ENCODE results near the gene CHST12.

Gene CHST12

GRCh38 chr7:2476776-2477446 is 73.5 kb downstream of the CHST12 start:
- peaks cover 7% of the 10 kb centered on the region for H3K4me1 ChIP-seq
- no peak overlapping the region for H3K4me3 ChIP-seq (ENCODE audit: low read depth, low read length)

GRCh38 chr7:2477447-2478398 is 74.3 kb downstream of the CHST12 start:
- TF ChIP-seq CTCF (IDR thresholded peaks at IDR 0.05; ENCODE audit: low read depth, low read length) = peak; percentile 86
- H3K36me3 ChIP-seq = no peaks in the 10 kb centered on the region
- peaks cover 7% of the 10 kb centered on the region for H3K4me1 ChIP-seq
- H3K4me3 ChIP-seq (ENCODE audit: low read depth, low read length) = no peak overlapping the region
- no peaks in the 10 kb centered on the region; the same call in 1 of the 2 replicates for H3K27me3 ChIP-seq
- DNase-seq = peak; percentile 86
- H3K9me3 ChIP-seq = peaks cover under 1% of the 10 kb centered on the region; the same call in 1 of the 2 replicates

More at GRCh38 chr7:2476776-2477446, 73.5 kb downstream of the CHST12 start:
- no peaks in the 10 kb centered on the region for H3K9me3 ChIP-seq
- no peak for TF ChIP-seq CTCF (IDR thresholded peaks at IDR 0.05; ENCODE audit: low read depth, low read length)
- H3K36me3 ChIP-seq = no peaks in the 10 kb centered on the region
- no peak for DNase-seq
- no peaks in the 10 kb centered on the region; the same call in 1 of the 2 replicates for H3K27me3 ChIP-seq

- DNase-seq = no peak
- H3K4me1 ChIP-seq = peaks cover 7% of the 10 kb centered on the region
- no peaks in the 10 kb centered on the region for H3K36me3 ChIP-seq
- no peaks in the 10 kb centered on the region; the same call in 1 of the 2 replicates for H3K27me3 ChIP-seq
- peaks cover 4% of the 10 kb centered on the region; the same call in 1 of the 2 replicates for H3K9me3 ChIP-seq
- H3K4me3 ChIP-seq (ENCODE audit: low read depth, low read length) = no peak overlapping the region
- TF ChIP-seq CTCF (IDR thresholded peaks at IDR 0.05; ENCODE audit: low read depth, low read length) = no peak
Measured at GRCh38 chr7:2478399-2478785, 75.0 kb downstream of the CHST12 start.

GRCh38 chr7:2478800-2479199 is 75.4 kb downstream of the CHST12 start:
- no peak for DNase-seq
- Histone ChIP-seq H3K27me3 (no peaks in the 10 kb centered on the region; the same call in 1 of the 2 replicates), H3K9me3 (peaks cover 4% of the 10 kb centered on the region; the same call in 1 of the 2 replicates), H3K4me1 (peaks cover 7% of the 10 kb centered on the region), H3K4me3 (ENCODE audit: low read depth, low read length) (no peak overlapping the region), H3K36me3 (no peaks in the 10 kb centered on the region)
- TF ChIP-seq CTCF (IDR thresholded peaks at IDR 0.05; ENCODE audit: low read depth, low read length) = no peak

- Histone ChIP-seq H3K27me3 (no peaks in the 10 kb centered on the region; the same call in 1 of the 2 replicates), H3K4me1 (peaks cover 7% of the 10 kb centered on the region), H3K4me3 (ENCODE audit: low read depth, low read length) (no peak overlapping the region), H3K9me3 (peaks cover 4% of the 10 kb centered on the region; the same call in 1 of the 2 replicates), H3K36me3 (no peaks in the 10 kb centered on the region)
- TF ChIP-seq CTCF (IDR thresholded peaks at IDR 0.05; ENCODE audit: low read depth, low read length) = no peak
- DNase-seq = no peak
Measured at GRCh38 chr7:2479276-2480069, 76.1 kb downstream of the CHST12 start.

Measured in BE2C (cell line).